Measurements from ENCODE around the gene CNTN5.

CNTN5 gene

DNA sequence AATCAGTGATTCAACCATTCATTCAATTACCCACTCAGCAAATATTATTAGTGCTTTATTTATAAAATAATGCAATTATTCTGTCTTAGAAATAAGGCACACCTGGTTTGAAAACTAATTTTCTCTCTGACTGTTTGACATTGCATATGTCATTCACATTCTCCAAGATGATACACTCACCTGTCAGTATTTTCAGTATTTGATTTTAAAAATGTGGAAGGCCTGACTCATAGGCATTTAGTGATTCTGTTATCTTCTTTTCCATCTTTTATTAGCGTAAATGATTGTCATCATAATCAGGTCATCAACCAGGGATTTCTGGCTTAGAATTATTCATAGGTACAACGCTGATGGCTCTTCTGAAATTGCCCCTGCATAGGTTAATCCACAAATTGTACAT is 480.9 kb downstream of the CNTN5 start:
- DNase-seq (ENCODE audit: low read depth in 4 of 4, low spot score in 1 of 4): no peak

DNA sequence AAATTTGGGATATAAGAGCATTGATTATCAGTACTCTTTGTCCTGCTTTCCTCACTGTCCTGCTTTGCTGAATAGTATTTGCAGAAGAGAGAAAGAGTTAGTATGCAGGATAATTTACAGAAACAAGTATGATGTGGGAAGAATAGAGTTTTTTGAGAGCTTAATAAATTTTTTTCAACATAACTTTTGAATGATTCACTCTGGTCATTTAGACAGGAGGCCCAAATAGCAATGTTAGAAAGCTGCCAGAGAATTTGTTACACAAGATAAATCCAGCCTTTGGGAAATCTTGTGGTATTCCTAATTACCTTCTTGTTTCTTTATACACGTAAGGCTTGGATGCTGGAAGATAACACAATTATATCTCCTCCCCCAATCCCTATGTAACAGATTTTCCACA is 484.6 kb downstream of the CNTN5 start:
- no peak for DNase-seq (ENCODE audit: low read depth in 4 of 4, low spot score in 1 of 4)

DNA sequence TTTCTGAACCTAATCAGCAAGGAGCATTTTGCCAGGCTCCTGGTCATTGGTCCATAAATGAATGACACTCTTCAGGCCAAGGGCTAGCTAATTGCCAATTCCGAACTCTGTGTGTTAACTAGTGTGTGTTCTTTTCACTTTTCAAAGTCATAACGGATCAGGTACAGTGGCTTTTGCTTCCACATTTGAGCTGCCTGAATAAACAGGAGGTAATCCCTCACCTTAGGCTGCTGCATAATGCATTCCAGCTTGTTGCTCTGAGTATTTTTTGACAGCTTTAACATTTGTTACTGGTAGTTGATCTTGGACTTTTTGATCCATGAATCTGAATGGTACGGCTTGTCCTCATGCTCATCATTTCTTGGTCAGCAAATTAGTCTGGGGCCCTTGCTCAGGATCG is 485.1 kb downstream of the CNTN5 start:
- DNase-seq (ENCODE audit: low read depth in 4 of 4, low spot score in 1 of 4): no peak

DNA sequence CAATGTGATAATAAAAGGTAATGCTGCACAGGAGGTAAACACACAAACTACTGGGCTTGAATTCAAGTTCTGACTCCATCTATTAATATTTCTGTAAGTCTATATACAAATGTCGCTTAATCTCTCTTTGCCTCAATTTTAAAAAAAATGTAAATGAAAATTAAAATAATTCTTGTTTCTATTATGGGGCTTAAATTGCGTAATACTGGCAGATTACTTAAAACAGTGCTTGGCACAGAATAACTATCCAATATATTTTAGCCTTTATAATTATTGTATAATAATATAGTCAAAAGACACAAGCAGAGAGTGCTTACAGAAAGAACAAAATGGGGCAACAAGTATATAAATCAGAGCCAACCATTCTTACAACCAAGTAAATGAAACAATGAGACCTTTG is 489.1 kb downstream of the CNTN5 start:
- no peak for DNase-seq (ENCODE audit: low read depth in 4 of 4, low spot score in 1 of 4)

DNA sequence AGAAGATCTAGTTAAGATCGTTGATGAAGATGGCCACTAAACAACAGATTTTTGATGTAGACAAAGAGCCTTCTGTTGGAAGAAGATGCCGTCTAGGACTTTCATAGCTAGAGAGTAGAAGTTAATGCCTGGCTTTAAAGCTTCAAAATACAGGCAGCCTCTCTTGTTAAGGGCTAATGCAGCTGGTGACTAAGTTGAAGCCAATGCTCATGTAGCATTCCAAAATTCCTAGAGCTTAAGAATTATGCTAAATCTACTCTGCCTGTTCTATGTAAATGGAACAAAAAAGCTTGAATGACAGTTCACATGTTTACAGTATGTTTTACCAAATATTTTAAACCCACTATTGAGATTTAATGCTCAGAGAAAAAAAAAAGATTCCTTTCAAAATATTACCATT is 492.6 kb downstream of the CNTN5 start:
- DNase-seq (ENCODE audit: low read depth in 4 of 4, low spot score in 1 of 4): no peak

DNA sequence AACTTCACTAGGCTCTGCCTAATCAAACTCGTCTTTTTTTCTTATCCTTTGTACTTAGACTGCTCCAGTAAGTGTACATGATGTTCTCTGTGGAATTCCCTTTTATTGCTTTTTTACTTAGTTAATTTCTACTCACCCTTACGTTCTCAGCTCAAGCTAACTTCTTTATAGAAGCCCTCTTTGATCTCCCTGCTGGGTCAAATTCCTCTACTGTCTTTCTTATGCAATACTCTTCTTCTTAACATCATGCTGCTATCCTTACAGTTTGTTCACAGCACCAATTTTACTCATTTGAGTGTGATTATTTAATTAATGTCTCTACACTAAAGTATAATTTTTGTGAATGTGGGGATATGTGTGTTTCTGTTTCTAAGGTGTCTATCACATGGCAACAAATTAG is 498.3 kb downstream of the CNTN5 start:
- DNase-seq (ENCODE audit: low read depth in 4 of 4, low spot score in 1 of 4): no peak

DNA sequence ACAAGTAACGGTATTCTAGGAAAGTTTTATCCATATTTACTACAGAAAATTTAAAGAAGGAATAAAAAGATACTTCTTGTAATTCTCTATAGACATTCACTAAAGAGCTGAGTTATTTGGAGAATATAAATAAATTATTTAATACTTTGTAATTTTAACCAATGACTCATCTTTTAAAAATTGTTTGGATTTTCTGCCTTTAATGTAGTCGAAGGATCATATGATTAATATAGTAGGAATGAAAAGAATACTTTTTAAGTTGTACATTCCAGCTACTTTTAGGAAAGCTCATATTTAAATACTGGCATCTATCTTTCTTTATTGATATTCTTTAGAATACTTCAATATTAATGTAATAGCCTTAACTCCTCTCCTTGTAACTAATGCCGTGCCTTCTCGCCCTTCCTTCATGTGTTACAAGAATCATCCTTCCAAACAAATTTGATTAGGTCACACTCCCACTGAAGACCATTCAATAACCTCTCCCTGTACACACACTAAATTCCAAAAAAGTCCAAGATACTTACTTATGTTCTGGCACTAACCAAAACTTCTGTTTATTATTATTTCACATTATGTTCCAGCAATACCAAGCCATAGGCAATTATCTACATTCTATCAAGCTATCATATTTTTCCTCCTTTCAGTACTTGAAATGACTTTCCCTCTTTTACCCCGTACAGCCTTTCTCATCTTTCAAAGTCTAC is 501.9 kb downstream of the CNTN5 start:
- DNase-seq (ENCODE audit: low read depth in 4 of 4, low spot score in 1 of 4): no peak

DNA sequence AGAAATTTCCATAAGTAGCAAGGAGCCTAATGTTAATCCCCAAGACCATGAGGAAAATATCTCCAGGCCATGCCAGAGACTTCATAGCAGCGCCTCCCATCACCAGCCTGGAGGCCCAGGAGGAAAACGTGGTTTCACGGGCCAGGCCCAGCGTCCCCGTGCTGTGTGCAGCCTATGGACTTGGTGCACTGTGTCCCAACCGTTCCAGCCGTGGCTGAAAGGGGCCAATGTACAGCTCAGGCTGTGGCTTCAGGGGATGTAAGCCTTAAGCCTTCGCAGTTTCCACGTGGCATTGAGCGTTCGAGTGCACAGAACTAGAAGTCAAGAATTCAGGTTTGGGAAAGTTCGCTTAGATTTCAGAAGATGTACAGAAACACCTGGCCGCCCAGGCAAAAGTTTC is 510.7 kb downstream of the CNTN5 start:
- DNase-seq (ENCODE audit: low read depth in 4 of 4, low spot score in 1 of 4): no peak

DNA sequence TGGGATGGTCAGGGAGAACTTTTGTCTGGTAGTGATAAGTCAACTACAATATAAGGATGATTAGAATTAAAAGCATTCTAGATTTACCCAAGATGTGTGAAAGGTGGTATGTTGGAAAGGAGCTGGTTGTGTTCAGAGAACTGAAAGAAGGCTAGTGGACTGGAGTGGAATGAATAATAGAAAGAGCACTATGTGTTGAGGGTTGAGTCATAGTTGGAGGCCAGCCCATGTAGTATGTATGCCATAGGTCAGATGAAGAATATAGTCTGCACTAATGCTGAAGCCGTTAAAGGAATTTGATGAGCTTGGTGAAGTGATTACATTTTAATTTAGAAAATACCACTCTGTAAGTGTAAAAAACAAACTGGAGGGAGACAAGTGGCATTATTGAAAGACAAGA is 514.1 kb downstream of the CNTN5 start:
- no peak for DNase-seq (ENCODE audit: low read depth in 4 of 4, low spot score in 1 of 4)

DNA sequence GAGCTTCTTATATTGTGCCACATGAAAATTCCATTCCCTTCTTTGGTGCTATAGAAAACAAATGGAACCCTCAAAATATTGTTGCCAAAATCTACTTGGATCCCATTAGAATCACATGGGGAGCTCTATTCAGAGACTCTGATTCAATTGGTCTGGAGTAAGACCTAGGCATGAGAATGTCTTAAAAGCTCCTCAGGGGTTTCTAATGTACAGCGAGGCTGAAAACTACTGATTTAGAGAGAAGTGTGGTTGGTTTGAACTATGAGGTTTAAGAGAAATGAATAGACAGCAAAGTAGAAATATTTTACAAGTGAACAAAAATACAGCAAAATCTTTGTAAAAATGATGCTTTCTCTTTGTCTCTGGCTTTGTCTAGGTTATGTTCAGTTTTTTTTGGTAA is 514.7 kb downstream of the CNTN5 start:
- no peak for DNase-seq (ENCODE audit: low read depth in 4 of 4, low spot score in 1 of 4)

DNA sequence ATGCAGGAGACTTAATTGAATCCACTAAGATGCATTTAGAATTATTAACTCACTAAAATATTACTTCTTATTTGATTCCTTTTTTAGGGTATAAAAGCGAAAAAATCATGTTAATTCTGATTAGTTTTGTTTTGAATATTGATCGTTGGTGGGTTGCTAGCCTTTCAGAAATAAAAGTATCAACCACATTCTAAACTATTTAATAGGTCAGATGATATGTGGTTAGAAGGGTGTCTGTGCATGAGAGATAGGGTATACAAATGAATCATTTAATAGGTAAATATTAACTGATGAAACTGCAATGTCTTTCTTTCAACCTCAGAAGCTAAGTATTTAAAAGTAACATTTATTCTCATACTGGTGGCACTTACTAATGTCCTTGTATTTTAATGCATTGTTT is 515.1 kb downstream of the CNTN5 start:
- no peak for DNase-seq (ENCODE audit: low read depth in 4 of 4, low spot score in 1 of 4)

DNA sequence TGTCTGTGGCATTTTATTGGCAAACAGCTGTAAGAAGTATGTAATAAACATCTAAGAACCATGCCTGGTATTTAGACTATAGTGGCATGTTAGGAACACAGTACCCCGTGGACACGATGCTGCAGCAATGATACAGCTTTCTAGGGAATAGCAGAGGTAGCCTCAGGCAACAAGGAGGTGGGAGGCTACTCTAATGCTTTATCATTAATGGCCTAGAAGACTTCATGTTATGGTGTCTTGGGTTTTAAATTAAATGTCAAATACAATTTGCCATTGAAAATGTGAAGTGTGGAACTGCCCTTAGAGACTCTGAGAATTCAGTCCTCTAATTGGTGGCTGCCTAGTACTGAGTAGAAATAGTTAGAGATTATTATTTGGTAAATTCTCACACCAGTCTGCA is 516.9 kb downstream of the CNTN5 start:
- DNase-seq (ENCODE audit: low read depth in 4 of 4, low spot score in 1 of 4): no peak

DNA sequence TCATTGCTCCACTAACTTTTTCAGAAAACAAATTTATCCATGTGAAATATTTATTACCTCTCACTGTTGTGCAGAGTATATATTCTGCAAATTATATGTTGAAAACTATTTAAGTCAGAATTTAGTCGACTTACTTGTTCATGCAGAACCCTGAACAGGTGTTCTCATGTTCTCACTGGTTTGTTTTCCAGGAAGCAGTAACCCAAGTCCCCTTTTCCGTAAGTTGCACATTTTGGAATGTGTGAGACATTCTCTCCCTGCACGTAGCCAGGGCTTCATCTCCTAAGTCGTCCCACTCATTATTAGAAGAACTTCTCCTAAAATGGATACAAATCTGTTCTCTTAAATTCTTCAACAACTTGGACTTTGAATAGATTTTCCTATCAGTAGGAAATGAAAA is 524.9 kb downstream of the CNTN5 start:
- no peak for DNase-seq (ENCODE audit: low read depth in 4 of 4, low spot score in 1 of 4)

DNA sequence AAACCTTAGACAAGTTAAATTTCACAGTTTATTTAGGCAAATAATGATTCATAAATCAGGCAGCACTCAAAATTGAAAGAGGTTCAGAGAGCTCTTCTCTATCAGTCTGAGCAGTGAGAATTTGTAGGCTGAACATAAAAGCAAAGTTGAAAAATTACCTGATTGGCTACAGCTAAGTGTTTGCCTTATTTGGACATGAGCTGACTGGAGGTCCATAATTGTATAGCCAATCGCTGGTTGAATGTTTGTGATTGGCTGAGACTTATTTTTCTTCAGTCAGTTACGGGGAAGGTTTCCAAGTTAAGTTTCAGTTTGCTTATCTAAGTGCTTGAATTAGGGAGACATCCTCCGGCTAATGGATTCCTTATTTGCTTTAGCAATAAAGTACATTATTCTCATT is 527.5 kb downstream of the CNTN5 start:
- DNase-seq (ENCODE audit: low read depth in 4 of 4, low spot score in 1 of 4): no peak

DNA sequence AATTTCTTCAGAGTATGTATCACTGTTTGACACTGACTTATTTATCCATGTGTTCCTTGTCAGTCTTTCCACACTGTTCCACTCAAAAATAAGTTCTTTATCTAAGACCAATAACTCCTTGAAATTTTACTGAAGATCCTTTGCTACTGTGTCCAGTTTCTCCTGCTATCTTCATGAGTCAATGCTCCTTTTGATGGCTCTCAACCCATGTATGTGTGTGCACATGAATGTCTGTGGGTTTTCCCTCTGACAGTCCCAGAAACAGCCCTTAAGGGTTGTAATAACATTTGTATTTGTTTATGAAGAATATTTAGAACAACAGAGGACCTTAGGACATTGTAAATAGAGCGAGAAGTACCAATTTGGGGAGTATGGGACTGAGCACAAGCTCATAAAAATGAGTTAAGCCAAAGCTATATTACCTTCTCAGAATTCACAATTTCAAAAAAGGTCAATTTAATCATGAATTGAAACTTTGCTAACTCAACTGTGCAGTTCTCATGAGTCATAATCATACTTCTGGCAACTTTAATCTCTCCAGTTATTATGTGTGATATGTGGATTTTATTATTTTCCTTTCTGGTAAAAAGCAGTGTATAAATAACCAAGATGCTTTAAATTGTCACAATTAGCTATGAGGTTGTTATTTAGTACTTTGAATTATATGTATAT is 533.6 kb downstream of the CNTN5 start:
- no peak for DNase-seq (ENCODE audit: low read depth in 4 of 4, low spot score in 1 of 4)

DNA sequence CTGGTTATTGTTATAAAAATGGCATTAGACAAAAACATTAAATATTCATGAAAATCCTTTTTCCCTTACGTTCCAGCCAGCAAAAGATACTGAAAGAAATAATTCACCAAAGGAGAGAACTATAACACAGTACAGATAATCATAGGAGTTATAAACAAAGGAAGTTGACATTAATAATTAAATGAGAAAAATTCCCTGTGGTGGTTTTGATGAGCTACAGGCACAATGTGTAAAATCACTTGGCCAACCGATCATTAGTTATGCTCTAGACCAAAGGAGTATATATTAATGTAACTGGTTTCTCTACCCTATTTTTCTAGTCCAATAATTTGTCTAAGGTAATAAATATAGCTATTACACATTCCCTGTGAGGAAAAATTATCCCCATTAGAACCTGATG is 534.7 kb downstream of the CNTN5 start:
- DNase-seq (ENCODE audit: low read depth in 4 of 4, low spot score in 1 of 4): no peak

DNA sequence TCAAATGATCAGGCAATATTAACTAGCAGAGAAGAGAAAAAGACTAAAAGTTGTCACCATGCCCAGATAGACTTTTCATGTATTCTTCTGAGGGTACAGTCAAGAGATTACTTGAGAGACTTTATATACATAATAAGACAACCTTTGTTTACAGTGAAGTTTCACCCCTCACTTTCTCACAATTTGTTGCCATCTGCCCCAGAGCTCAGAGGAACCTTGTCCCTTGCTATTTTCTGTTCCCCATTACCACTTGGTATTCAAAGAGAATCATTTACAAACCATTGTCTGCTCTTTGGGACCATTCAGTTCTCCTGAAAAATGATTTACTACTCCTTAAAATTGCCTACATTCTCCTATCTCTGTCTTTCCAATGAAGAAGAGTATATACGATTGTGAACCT is 544.6 kb downstream of the CNTN5 start:
- DNase-seq (ENCODE audit: low read depth in 4 of 4, low spot score in 1 of 4): no peak

DNA sequence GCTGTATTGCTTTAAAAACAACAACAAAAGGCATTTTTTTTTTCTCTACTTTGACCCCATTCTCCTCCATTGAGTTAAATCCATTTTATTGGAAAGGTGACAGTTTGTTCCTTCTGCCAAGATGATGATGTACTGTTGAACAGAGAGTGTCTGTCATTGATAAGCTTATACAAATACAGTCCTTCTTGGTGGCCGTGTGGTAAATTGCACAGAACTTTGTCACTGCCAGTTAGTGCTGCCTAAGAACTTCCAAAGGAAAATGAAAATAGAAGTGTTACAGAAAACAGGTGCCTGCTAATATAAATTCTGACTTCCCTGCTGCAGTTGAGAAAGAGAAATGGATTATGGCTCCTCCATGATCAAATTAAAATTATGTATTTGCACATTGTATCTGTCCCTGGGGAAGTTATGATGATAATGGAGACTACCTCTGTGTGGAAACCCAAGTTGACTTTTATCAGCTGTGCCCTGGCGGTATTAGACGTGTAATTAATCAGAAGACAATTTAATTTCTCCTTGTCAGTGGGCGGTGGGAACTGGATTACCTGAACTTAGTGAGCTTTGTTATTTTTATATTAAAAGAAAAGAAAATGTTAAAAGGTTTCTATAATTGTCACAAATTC is 546.7 kb downstream of the CNTN5 start:
- no peak for DNase-seq (ENCODE audit: low read depth in 4 of 4, low spot score in 1 of 4)

DNA sequence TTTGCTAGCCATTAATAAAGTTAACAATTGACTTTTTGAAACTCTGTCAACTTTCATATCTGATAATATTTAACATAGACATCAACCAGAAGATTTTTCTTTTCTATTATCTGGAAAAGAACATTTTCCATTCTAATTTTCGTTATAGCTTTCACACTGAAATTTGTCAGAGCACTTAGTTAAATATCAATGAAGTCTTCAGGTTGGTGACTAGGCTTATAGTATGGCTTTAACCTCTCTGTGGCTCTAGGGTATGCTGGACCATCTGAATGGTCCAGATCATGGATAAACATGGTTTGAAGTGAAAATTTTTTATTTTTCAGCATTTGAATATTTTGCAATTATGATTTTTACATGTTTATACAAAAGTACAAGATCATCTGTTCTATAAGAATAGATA is 548.1 kb downstream of the CNTN5 start:
- DNase-seq (ENCODE audit: low read depth in 4 of 4, low spot score in 1 of 4): no peak

DNA sequence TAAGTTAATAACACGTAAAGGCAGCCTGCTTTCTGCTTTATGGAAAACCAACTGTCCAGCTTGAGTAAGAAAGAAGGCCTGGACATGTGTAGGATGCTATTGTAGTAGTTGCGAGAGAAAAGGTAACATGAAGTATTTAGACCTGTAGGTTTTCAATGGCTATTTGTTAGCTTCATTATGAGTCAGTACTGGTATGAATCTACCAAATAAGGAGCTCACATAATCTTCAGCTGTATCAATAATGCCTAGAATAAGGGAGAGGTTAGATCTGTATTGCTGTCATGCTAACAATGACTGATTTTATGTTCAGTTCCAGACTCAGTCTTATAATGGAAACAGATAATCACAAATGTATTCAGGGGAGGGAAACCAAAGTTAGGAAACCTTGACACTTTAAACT is 550.3 kb downstream of the CNTN5 start:
- DNase-seq (ENCODE audit: low read depth in 4 of 4, low spot score in 1 of 4): no peak

DNA sequence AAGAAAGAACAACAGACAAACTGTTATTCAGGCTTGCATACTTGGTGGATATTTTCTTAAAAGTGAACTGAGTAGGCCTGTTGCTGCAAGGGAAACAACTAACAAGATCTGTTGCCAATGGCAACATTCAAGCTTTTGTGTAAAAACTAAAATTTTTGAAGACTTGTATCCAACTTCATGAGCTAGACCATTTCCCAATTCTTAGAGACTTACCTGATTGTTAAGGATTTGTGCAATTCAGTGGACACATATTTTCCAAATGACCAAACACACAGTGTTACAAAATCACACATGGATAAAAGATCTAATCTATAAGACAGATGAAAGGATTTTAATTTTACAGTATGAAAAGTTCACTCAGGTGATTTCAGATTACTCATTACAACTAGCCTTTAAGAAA is 564.1 kb downstream of the CNTN5 start:
- no peak for DNase-seq (ENCODE audit: low read depth in 4 of 4, low spot score in 1 of 4)

DNA sequence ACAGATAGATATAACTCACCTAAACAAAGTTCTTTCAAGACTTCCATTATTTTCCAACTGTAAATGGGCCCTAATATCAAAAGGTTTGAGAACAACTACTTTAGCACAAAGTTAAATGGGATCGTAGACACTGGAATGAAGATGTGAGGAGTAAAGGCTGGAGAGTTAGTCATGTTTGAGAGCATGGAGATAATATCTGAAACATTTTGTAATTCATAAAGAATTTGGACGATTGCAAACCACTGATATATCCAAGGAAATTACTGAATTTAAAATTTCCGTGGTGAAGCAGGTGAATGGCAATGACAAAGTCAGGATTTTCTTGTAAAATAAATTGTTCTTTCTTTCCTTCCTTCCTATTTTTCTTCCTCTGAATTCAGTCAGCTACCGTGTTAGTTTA is 564.9 kb downstream of the CNTN5 start:
- DNase-seq (ENCODE audit: low read depth in 4 of 4, low spot score in 1 of 4): no peak

DNA sequence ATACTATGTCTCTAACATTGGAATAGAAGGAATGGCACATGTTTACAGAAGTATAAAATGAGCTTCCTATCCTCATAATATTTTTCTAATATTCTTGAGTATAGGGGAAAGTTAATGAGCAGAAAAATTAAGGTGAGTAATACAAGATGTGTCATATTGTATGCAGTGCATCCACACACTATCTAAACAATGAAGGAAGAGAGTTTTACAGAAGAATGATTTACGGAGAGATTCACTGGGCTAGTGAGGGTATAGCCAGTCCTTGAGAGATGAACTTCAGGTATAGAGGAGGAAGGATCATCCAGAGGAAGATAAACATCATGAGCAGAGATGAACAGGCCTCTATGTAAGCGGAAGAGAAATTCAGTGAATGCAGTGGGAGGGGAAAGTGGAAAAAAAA is 569.0 kb downstream of the CNTN5 start:
- no peak for DNase-seq (ENCODE audit: low read depth in 4 of 4, low spot score in 1 of 4)

All from stimulated activated CD4-positive, alpha-beta T cell treated with anti-CD3 and anti-CD28 coated beads, Interleukin-1b, Interleukin-23, amount 100 ng/mL, for 24 hours (primary cell).